ENCODE measurements around the gene RBBP7.
"Not testable (repeated sequence)": the region's sequence is repeated elsewhere in the genome, so short reads cannot be mapped to it uniquely, and the experiment has no call there.

DNA sequence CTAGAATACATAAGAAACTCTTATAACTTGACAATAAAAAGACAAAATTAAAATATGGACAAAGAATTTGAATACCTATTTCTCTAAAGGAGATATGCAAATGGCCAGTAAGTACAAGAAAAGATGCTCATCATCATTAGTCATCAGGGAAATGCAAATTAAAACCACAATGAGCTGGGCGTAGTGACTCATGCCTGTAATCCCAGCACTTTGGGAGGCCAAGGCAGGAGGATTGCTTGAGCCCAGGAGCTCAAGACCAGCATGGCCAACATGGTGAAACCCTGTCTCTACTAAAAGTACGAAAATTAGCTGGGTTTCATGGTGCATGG lies 14.1 kb downstream of the RBBP7 start:
- TF ChIP-seq POLR2A (IDR thresholded peaks at IDR 0.05), result not testable (repeated sequence)
- TF ChIP-seq, protein P1, sequence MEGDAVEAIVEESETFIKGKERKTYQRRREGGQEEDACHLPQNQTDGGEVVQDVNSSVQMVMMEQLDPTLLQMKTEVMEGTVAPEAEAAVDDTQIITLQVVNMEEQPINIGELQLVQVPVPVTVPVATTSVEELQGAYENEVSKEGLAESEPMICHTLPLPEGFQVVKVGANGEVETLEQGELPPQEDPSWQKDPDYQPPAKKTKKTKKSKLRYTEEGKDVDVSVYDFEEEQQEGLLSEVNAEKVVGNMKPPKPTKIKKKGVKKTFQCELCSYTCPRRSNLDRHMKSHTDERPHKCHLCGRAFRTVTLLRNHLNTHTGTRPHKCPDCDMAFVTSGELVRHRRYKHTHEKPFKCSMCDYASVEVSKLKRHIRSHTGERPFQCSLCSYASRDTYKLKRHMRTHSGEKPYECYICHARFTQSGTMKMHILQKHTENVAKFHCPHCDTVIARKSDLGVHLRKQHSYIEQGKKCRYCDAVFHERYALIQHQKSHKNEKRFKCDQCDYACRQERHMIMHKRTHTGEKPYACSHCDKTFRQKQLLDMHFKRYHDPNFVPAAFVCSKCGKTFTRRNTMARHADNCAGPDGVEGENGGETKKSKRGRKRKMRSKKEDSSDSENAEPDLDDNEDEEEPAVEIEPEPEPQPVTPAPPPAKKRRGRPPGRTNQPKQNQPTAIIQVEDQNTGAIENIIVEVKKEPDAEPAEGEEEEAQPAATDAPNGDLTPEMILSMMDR (IDR thresholded peaks at IDR 0.05), result not testable (repeated sequence)
